ENCODE results near the gene GBP7. TPM values are rescaled to one million over a fixed set of nuclear protein-coding genes. Genes with fewer than 3 reads are reported as not detected.

Gene GBP7
- polyA plus RNA-seq, 1 donor from 2014 or later, result not detected

GRCh38 chr1:89121641-89122040 is 54.2 kb downstream of the GBP7 start:
- Histone ChIP-seq H3K9me3 (ENCODE audit: low read length) (no peaks in the 10 kb centered on the region), H3K27ac (ENCODE audit: low read length) (no peak overlapping the region), H2AFZ (ENCODE audit: low read depth, low read length) (no peak overlapping the region), H3K9me2 (ENCODE audit: insufficient read depth, low read length) (no peaks in the 10 kb centered on the region), H4K20me1 (ENCODE audit: insufficient read depth) (no peaks in the 10 kb centered on the region), H3K27me3 (ENCODE audit: insufficient read depth, low read depth, low read length) (no peaks in the 10 kb centered on the region), H3K79me2 (replicated peaks; ENCODE audit: insufficient read depth, low read length) (no peaks in the 10 kb centered on the region), H3F3A (ENCODE audit: insufficient read depth, low read length, poor library complexity, severe bottlenecking) (no peaks in the 10 kb centered on the region), H3K4me2 (ENCODE audit: low read length) (no peak overlapping the region), H3K4me3 (ENCODE audit: low read length) (no peak overlapping the region), H3K36me3 (ENCODE audit: insufficient read depth, low read length) (no peaks in the 10 kb centered on the region), H3K9ac (ENCODE audit: low read length) (no peak overlapping the region)
- TF ChIP-seq EP300 (conservative IDR thresholded peaks at IDR 0.05; ENCODE audit: poor library complexity, severe bottlenecking), result no peak
- TF ChIP-seq RAD21 (conservative IDR thresholded peaks at IDR 0.05), result no peak
- no peak for TF ChIP-seq CTCF (IDR thresholded peaks at IDR 0.05; ENCODE audit: poor library complexity, severe bottlenecking)
- no peak for TF ChIP-seq SMC3 (conservative IDR thresholded peaks at IDR 0.05; ENCODE audit: poor library complexity)
- no peak for TF ChIP-seq MXI1 (conservative IDR thresholded peaks at IDR 0.05; ENCODE audit: poor library complexity, severe bottlenecking)
- no peak for TF ChIP-seq TAF1 (IDR thresholded peaks at IDR 0.05; ENCODE audit: low read depth)
- no peak for TF ChIP-seq REST (IDR thresholded peaks at IDR 0.05; ENCODE audit: borderline replicate concordance)
- TF ChIP-seq POLR2AphosphoS5 (IDR thresholded peaks at IDR 0.05), result no peak
- no peak for TF ChIP-seq EZH2 (IDR thresholded peaks at IDR 0.05; ENCODE audit: borderline replicate concordance, insufficient read depth, low read length, poor library complexity, severe bottlenecking)

- no peak overlapping the region for H3K9ac ChIP-seq (ENCODE audit: low read length)
- H3K4me3 ChIP-seq (ENCODE audit: low read length), result no peak overlapping the region
- no peak overlapping the region for H3K27ac ChIP-seq (ENCODE audit: low read length)
- no peaks in the 10 kb centered on the region for H4K20me1 ChIP-seq (ENCODE audit: insufficient read depth)
- H3K9me3 ChIP-seq (ENCODE audit: low read length), result no peaks in the 10 kb centered on the region
- no peaks in the 10 kb centered on the region for H3K79me2 ChIP-seq (replicated peaks; ENCODE audit: insufficient read depth, low read length)
- H2AFZ ChIP-seq (ENCODE audit: low read depth, low read length), result no peak overlapping the region
- no peaks in the 10 kb centered on the region for H3F3A ChIP-seq (ENCODE audit: insufficient read depth, low read length, poor library complexity, severe bottlenecking)
- no peak overlapping the region for H3K4me2 ChIP-seq (ENCODE audit: low read length)
- H3K27me3 ChIP-seq (ENCODE audit: insufficient read depth, low read depth, low read length), result no peaks in the 10 kb centered on the region
- TF ChIP-seq EZH2 (IDR thresholded peaks at IDR 0.05; ENCODE audit: borderline replicate concordance, insufficient read depth, low read length, poor library complexity, severe bottlenecking) (no peak), EP300 (conservative IDR thresholded peaks at IDR 0.05; ENCODE audit: poor library complexity, severe bottlenecking) (no peak), CTCF (IDR thresholded peaks at IDR 0.05; ENCODE audit: poor library complexity, severe bottlenecking) (no peak), SMC3 (conservative IDR thresholded peaks at IDR 0.05; ENCODE audit: poor library complexity) (no peak), MXI1 (conservative IDR thresholded peaks at IDR 0.05; ENCODE audit: poor library complexity, severe bottlenecking) (no peak), TAF1 (IDR thresholded peaks at IDR 0.05; ENCODE audit: low read depth) (no peak), POLR2AphosphoS5 (IDR thresholded peaks at IDR 0.05) (no peak), RAD21 (conservative IDR thresholded peaks at IDR 0.05) (no peak), REST (IDR thresholded peaks at IDR 0.05; ENCODE audit: borderline replicate concordance) (no peak)
- H3K36me3 ChIP-seq (ENCODE audit: insufficient read depth, low read length), result no peaks in the 10 kb centered on the region
- H3K9me2 ChIP-seq (ENCODE audit: insufficient read depth, low read length), result no peaks in the 10 kb centered on the region
These were observed 61.1 kb downstream of the GBP7 start for GRCh38 chr1:89114662-89115061.

Data from neural cell (in vitro differentiated cells).